SU-DHL-6 (cell line): ENCODE measurements around the gene FOXB2.

ENCODE experiments used
- H2AFZ ChIP-seq: fragments of 200-600 bp; sonication (generic); 2 replicates; pipeline ENCODE4 v1.6.1; 2014; ENCODE audit warnings: low read depth, mild to moderate bottlenecking, moderate library complexity, mixed read lengths, antibody characterized with exemption, low read length; ENCODE audit not compliant: severe bottlenecking
- H3F3A ChIP-seq: fragments of 200-600 bp; shearing (Covaris generic); 2 replicates; pipeline ENCODE4 v1.6.0; 2016; ENCODE audit warnings: antibody characterized with exemption, mild to moderate bottlenecking; ENCODE audit not compliant: insufficient read depth
- H3K27ac ChIP-seq: fragments of 200-600 bp; sonication (generic); 2 replicates; pipeline ENCODE4 v1.5.1; 2016; ENCODE audit warnings: low read depth, mild to moderate bottlenecking, low read length, moderate library complexity, mixed read lengths
- H3K27me3 ChIP-seq: fragments of 200-600 bp; sonication (generic), shearing (Covaris generic); 2 replicates; pipeline ENCODE4 v1.6.0; 2014; ENCODE audit warnings: mild to moderate bottlenecking, low read length
- H3K36me3 ChIP-seq: fragments of 200-600 bp; sonication (generic); 2 replicates; pipeline ENCODE4 v1.6.1; 2014; ENCODE audit warnings: mild to moderate bottlenecking, low read length, mixed read lengths
- H3K4me2 ChIP-seq: fragments of 300-600, 200-600 bp; shearing (Covaris generic), sonication (generic); 2 replicates; pipeline ENCODE4 v1.6.0; 2014; ENCODE audit warnings: low read length, low read depth, mild to moderate bottlenecking; ENCODE audit not compliant: poor library complexity, severe bottlenecking
- H3K4me3 ChIP-seq: fragments of 200-600 bp; sonication (generic); 2 replicates; pipeline ENCODE4 v1.5.1; 2014; ENCODE audit warnings: antibody characterized with exemption, low read length, mild to moderate bottlenecking, mixed read lengths; ENCODE audit not compliant: insufficient read depth, poor library complexity, severe bottlenecking
- H3K79me2 ChIP-seq: fragments of 200-600 bp; sonication (generic); 2 replicates; pipeline ENCODE4 v1.6.1; 2014; ENCODE audit warnings: mild to moderate bottlenecking, low read length, moderate library complexity; ENCODE audit not compliant: insufficient read depth
- H3K9ac ChIP-seq: fragments of 200-600 bp; sonication (generic); 2 replicates; pipeline ENCODE4 v1.7.0; 2014; ENCODE audit warnings: mild to moderate bottlenecking, low read length
- H3K9me2 ChIP-seq: fragments of 200-600 bp; sonication (generic); replicated peaks from 2 replicates; pipeline ENCODE4 v1.6.1; 2014; ENCODE audit warnings: low read length; ENCODE audit not compliant: insufficient read depth
- H3K9me3 ChIP-seq: fragments of 200-600 bp; sonication (generic); 2 replicates; pipeline ENCODE4 v1.6.1; 2014; ENCODE audit warnings: low read length, mixed read lengths; ENCODE audit not compliant: insufficient read depth
- H4K20me1 ChIP-seq: fragments of 200-600 bp; sonication (generic); 2 replicates; pipeline ENCODE4 v1.6.1; 2014; ENCODE audit warnings: low read depth, mild to moderate bottlenecking, antibody characterized with exemption, low read length, moderate library complexity, mixed read lengths
- EZH2phosphoT487 ChIP-seq: fragments of 200-600 bp; sonication (generic), shearing (Covaris generic); conservative IDR thresholded peaks from 2 replicates; pipeline ENCODE4 v1.6.1; 2018; ENCODE audit warnings: mild to moderate bottlenecking, antibody characterized with exemption, low read length, moderate library complexity, mixed read lengths
- TF ChIP-seq, protein P1 (sequence below): fragments of 200-600 bp; sonication (generic); IDR thresholded peaks from one replicate; pipeline ENCODE4 v1.5.1; 2017; ENCODE audit warnings: antibody characterized with exemption, mild to moderate bottlenecking, low read length, moderate library complexity; ENCODE audit not compliant: insufficient read depth, poor library complexity, severe bottlenecking

Gene FOXB2

DNA sequence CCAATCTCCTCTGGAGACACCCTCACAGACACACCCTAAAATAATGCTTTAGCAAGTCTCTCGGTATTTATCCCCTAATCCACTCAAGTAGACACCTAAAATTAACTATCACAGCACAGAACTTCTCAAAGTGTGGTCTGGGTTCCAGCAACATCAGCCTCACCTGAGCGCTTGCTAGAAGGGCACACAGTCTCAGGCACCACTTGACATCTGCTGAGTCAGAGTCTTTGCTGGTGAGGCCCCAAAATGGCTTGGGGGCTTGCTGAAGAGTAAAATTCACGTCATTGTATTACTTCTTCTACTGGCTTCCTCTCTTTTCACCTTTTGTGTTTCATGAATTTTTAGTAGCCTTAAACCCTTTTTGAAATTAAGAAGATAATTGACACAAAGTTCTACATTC lies 9.0 kb downstream of the FOXB2 start:
- no peaks in the 10 kb centered on the region for H3K79me2 ChIP-seq
- H3K36me3 ChIP-seq: no peaks in the 10 kb centered on the region
- no peaks in the 10 kb centered on the region for H3K9me3 ChIP-seq
- no peak overlapping the region for H3K4me3 ChIP-seq
- no peaks in the 10 kb centered on the region for H3F3A ChIP-seq
- H3K9ac ChIP-seq: no peak overlapping the region
- H4K20me1 ChIP-seq: no peaks in the 10 kb centered on the region
- H3K4me2 ChIP-seq: no peak overlapping the region
- no peak overlapping the region for H2AFZ ChIP-seq
- H3K27me3 ChIP-seq: no peaks in the 10 kb centered on the region
- no peak for TF ChIP-seq EZH2phosphoT487
- TF ChIP-seq, protein P1, sequence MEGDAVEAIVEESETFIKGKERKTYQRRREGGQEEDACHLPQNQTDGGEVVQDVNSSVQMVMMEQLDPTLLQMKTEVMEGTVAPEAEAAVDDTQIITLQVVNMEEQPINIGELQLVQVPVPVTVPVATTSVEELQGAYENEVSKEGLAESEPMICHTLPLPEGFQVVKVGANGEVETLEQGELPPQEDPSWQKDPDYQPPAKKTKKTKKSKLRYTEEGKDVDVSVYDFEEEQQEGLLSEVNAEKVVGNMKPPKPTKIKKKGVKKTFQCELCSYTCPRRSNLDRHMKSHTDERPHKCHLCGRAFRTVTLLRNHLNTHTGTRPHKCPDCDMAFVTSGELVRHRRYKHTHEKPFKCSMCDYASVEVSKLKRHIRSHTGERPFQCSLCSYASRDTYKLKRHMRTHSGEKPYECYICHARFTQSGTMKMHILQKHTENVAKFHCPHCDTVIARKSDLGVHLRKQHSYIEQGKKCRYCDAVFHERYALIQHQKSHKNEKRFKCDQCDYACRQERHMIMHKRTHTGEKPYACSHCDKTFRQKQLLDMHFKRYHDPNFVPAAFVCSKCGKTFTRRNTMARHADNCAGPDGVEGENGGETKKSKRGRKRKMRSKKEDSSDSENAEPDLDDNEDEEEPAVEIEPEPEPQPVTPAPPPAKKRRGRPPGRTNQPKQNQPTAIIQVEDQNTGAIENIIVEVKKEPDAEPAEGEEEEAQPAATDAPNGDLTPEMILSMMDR: no peak
- no peaks in the 10 kb centered on the region for H3K9me2 ChIP-seq
- no peak overlapping the region for H3K27ac ChIP-seq

DNA sequence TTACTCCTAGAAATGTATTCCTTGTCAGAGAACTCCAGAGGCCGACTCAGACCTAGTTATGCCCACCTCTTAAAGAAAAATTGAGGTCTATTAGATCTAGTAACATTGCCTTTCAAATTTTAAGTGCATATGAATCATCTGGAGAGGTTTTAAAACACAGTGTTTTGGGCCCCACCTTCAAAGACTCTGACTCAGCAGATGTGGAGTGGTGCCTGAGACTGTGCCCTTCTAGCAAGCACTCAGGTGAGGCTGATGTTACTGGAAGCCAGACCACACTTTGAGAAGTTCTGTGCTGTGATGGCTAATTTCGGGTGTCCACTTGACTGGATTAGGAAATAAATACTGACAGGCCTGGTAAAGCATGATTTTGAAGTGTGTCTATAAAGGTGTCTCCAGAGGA lies 10.6 kb downstream of the FOXB2 start:
- H3K36me3 ChIP-seq: no peaks in the 10 kb centered on the region
- H3K27ac ChIP-seq: no peak overlapping the region
- no peaks in the 10 kb centered on the region for H3K9me3 ChIP-seq
- H3F3A ChIP-seq: no peaks in the 10 kb centered on the region
- H3K27me3 ChIP-seq: no peaks in the 10 kb centered on the region
- no peak overlapping the region for H3K4me2 ChIP-seq
- H3K9me2 ChIP-seq: no peaks in the 10 kb centered on the region
- H4K20me1 ChIP-seq: no peaks in the 10 kb centered on the region
- H3K4me3 ChIP-seq: no peak overlapping the region
- no peak overlapping the region for H3K9ac ChIP-seq
- no peak overlapping the region for H2AFZ ChIP-seq
- TF ChIP-seq EZH2phosphoT487: no peak
- TF ChIP-seq, protein P1: no peak
- H3K79me2 ChIP-seq: no peaks in the 10 kb centered on the region

DNA sequence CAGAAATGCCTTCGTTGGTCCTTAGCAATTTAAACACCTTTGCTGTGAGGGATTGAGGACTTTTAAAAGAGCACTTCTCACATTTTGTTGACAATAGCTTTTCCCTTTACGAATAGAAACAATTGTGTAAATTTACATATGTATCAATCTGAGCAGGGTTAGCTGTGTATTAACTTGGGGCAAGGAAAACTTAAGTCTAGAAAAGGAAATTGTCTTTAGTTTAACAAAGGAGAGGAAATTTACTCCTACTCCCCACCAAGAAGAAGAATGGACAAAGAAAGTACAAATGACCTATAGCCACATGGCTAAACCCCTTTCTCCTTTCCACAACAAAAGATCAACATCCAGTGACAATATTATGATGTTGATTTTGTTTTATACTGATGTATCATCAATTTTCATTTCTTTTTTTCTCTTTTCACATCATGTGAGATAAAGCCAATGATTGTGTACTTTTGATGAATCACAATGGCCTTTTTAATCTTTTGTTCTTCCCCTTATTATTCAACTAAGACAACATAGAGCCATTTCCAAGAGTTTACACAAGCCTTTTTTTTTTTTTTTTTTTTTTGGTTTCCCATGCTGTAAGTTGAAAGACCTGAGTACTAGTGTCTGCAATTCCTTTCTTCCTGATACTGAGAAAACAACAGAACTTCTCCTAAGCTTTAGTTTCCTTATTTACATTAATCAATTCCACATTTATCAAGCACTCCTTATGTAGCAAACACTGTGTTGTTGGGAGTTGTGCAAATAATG lies 19.0 kb downstream of the FOXB2 start:
- no peak overlapping the region for H2AFZ ChIP-seq
- TF ChIP-seq, protein P1: no peak
- no peak for TF ChIP-seq EZH2phosphoT487
- no peaks in the 10 kb centered on the region for H4K20me1 ChIP-seq
- H3K79me2 ChIP-seq: no peaks in the 10 kb centered on the region
- no peak overlapping the region for H3K27ac ChIP-seq
- H3K9me2 ChIP-seq: no peaks in the 10 kb centered on the region
- H3K36me3 ChIP-seq: no peaks in the 10 kb centered on the region
- H3K9me3 ChIP-seq: no peaks in the 10 kb centered on the region
- H3K4me3 ChIP-seq: no peak overlapping the region
- H3K4me2 ChIP-seq: no peak overlapping the region
- H3K27me3 ChIP-seq: no peaks in the 10 kb centered on the region
- H3K9ac ChIP-seq: no peak overlapping the region
- H3F3A ChIP-seq: no peaks in the 10 kb centered on the region
